Prostate gland (tissue), 2 donors: ENCODE data around the gene HOXB7.

ENCODE experiments used
- POLR2A ChIP-seq: fragments of 450-650 bp; IDR thresholded peaks from one replicate; pipeline ENCODE4 v1.6.1; 2016; ENCODE audit warnings: antibody characterized with exemption, mild to moderate bottlenecking
- POLR2AphosphoS5 ChIP-seq: sonication (generic); formaldehyde crosslinking; IDR thresholded peaks from one replicate; pipeline ENCODE4 v1.6.1; 2017; ENCODE audit warnings: antibody characterized with exemption
- TF ChIP-seq, protein P1 (sequence below), 4 experiments: fragments of 200-600 bp in 2 of 4; fragments of 450-650 bp in 2 of 4; sonication (generic) in 2 of 4; IDR thresholded peaks; 1 replicate in 3 of 4; 2 replicates in 1 of 4; pipeline ENCODE4 v1.5.1; 2016 to 2019; ENCODE audit warnings: antibody characterized with exemption in 4 of 4, mild to moderate bottlenecking in 2 of 4, moderate library complexity in 2 of 4

DNA sequence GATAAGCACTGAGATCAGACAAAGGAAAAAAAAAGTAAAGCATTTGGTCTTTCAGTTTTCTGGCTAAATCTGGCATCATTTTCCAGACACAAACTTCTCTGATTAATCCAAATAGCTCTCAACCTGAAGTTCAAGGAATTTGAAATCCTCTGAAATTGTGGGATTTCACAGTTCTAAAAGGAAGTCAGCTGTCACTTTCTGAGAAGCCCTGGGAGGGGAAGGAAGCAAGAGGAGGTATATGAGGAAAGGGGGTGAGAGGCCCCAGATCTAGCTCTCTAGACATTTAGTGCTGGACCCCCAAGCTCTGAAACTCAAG lies 32.8 kb upstream of the HOXB7 start:
- TF ChIP-seq, protein P1, sequence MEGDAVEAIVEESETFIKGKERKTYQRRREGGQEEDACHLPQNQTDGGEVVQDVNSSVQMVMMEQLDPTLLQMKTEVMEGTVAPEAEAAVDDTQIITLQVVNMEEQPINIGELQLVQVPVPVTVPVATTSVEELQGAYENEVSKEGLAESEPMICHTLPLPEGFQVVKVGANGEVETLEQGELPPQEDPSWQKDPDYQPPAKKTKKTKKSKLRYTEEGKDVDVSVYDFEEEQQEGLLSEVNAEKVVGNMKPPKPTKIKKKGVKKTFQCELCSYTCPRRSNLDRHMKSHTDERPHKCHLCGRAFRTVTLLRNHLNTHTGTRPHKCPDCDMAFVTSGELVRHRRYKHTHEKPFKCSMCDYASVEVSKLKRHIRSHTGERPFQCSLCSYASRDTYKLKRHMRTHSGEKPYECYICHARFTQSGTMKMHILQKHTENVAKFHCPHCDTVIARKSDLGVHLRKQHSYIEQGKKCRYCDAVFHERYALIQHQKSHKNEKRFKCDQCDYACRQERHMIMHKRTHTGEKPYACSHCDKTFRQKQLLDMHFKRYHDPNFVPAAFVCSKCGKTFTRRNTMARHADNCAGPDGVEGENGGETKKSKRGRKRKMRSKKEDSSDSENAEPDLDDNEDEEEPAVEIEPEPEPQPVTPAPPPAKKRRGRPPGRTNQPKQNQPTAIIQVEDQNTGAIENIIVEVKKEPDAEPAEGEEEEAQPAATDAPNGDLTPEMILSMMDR (IDR thresholded peaks at IDR 0.05), result no peak
- TF ChIP-seq POLR2AphosphoS5 (no peak), POLR2A (no peak)
